SKM-1 (cell line): ENCODE measurements around the gene PIGU.
"Not testable (repeated sequence)": the region's sequence is repeated elsewhere in the genome, so short reads cannot be mapped to it uniquely, and the experiment has no call there.

Source experiments
- DNase-seq: peaks from one replicate; lab custom pipeline; 2025; ENCODE audit not compliant: unreplicated experiment; lab: John Stamatoyannopoulos, UW

The PIGU gene

DNA sequence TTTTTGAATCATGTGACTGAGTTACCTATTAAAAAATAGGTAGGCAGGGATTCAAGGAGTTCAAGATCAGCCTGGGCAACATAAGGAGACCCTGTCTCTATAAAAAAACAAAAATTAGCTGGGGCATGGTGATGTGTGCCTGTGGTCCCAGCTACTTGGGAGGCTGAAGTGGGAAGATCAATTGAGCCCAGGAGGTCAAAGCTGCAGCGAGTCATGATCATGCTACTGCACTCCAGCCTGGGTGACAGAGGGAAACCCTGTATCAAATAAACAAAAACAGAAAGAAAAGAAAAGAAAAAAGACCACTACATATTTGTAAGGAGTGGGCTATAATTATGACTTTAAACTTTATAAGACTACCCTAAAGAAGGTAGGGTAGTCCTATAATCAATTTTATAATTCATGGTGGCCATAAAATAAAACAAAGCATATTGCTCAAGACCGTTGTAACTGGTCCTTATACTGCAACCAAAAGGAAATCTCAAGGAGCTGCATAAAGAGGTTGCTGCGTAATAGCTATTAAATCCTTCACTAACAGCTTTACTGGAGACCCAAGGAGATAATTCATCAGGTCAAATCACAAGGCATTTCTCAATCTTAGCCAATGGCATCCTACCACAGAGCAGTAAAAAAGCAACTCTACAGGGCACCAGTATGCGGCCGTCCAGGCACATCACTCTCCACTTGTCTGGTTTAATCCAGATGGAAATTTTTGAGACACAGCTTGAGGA is 13.5 kb downstream of the PIGU start:
- DNase-seq: no peak

- not testable (repeated sequence) for DNase-seq
Observed at GRCh38 chr20:34661811-34662210, 15.1 kb downstream of the PIGU start.

DNA sequence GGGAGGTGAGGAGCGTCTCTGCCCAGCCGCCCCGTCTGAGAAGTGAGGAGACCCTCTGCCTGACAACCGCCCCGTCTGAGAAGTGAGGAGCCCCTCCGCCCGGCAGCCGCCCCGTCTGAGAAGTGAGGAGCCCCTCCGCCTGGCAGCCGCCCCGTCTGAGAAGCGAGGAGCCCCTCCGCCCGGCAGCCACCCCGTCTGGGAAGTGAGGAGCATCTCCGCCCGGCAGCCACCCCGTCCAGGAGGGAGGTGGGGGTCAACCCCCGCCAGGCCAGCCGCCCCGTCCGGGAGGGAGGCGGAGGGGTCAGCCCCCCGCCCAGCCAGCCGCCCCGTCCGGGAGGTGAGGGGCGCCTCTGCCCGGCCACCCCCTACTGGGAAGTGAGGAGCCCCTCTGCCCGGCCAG is 18.2 kb downstream of the PIGU start:
- DNase-seq: not testable (repeated sequence)

DNA sequence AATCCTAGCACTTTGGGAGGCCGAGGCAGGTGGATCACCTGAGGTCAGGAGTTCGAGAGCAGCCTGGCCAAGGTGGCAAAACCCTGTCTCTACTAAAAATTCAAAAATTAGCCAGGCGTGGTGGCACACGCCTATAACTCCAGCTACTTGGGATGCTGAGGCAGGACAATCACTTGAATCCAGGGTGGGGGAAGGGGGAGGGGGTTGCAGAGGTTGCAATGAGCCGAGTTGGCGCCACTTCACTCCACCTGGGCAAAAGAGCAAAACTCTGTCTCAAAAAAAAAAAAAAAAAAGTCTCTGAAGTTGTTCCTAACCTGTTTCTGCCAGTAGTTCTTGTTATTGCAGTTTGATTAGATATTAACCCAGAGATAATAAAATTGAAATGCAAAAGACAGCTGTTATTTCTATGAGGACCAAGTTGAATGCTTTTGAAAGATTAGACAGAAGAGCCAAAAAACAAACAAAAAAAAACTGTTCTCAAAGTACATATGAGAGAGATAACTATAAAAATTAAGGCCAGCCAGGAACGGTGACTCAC is 22.6 kb downstream of the PIGU start:
- no peak for DNase-seq

DNA sequence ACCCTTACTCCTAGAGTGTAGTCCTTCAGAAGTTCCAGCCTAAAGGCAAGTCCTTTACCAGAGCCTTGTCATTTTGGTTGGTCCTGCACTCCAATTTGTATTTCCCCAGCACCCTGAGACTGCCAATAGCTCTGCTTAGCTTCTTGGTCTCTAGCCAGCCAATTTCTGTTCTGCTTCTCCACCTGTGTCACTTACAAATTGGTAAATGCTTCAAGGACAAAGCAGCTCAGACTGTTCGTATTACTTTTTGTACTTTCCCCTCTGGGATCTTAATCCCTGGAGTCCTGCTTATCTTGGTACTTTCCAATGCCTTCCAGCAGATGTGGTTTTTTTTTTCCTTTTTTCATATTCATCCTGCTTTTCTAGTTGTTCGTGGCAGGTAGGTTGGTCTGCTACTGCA is 25.7 kb downstream of the PIGU start:
- no peak for DNase-seq

DNA sequence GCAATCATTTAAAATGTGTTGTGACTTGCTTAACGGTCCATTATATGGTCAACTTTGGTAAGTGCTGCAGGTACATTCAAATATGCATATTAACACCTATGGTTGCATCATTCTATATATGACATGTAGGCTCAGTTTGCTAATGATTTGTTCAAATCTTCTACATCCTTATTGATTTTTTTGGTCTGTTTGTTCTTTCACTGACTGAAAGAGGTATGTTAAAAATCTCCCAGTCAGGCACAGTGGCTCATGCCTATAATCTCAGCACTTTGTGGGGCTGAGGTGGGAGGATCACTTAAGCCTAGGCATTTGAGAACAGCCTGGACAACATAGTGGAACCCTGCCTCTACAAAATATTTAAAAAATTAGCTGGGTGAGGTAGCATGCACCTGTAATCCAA is 29.2 kb downstream of the PIGU start:
- DNase-seq: no peak

GRCh38 chr20:34644951-34645350 is 31.9 kb downstream of the PIGU start:
- no peak for DNase-seq

- DNase-seq: no peak
Observed at GRCh38 chr20:34644345-34644744, 32.5 kb downstream of the PIGU start.

- peak; percentile 48 for DNase-seq
Observed at GRCh38 chr20:34643928-34644327, 33.0 kb downstream of the PIGU start.

- DNase-seq: no peak
Observed at GRCh38 chr20:34642009-34642408, 34.9 kb downstream of the PIGU start.

- DNase-seq: no peak
Observed at GRCh38 chr20:34639755-34640222, 37.1 kb downstream of the PIGU start.

DNA sequence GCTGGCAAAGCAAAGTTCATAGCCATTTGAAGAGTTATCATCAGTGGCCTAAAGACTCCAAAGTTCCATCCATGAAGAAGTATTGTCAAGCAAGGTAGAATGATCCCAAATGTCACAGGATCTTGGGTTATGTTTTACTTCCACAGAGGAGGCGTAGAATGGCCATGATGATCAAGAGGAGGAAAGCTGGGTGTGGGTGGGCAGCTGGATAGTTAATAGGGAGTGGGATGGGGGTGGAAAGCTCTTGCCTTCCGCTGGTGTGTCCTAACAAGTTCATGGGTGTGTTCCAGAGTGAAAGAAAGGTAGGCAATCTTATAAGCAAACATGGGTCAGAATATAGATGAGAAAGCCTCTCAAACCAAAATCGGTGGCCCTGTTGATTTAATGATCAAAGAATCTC is 38.4 kb downstream of the PIGU start:
- no peak for DNase-seq

DNA sequence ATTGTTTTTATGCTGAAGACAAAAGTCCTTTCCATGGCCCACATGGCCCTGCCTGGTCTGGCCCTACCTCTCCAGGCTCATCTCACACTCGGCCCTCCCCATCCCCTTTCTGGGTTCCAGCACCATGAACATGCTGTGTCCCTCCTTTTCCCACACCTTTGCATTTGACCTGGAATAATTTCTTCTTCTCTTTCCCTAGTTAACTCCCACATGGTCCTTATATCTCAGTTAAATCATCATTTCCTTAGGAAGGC is 38.9 kb downstream of the PIGU start:
- DNase-seq: no peak

GRCh38 chr20:34637245-34638038 is 39.5 kb downstream of the PIGU start:
- DNase-seq: no peak

DNA sequence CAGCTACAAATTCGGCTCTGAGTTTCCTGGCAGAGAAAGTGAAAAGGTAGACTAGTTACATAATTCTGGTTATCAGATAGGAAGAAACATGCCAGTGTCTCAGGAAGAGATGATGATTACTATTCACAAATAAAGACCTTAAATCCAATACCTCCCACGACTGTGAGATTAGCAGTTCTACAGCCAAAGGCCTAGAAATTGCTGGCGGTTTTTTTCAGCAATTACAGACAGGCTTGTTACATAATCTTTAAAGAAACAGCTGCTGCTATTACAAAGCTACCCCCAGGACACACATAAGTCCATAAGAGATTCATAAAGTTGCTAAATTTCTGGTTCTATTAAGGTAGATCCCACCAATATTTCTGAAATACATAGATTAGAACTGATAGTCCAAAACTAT is 40.2 kb downstream of the PIGU start:
- DNase-seq: no peak

- no peak for DNase-seq
Observed at GRCh38 chr20:34634392-34634791, 42.5 kb downstream of the PIGU start.

DNA sequence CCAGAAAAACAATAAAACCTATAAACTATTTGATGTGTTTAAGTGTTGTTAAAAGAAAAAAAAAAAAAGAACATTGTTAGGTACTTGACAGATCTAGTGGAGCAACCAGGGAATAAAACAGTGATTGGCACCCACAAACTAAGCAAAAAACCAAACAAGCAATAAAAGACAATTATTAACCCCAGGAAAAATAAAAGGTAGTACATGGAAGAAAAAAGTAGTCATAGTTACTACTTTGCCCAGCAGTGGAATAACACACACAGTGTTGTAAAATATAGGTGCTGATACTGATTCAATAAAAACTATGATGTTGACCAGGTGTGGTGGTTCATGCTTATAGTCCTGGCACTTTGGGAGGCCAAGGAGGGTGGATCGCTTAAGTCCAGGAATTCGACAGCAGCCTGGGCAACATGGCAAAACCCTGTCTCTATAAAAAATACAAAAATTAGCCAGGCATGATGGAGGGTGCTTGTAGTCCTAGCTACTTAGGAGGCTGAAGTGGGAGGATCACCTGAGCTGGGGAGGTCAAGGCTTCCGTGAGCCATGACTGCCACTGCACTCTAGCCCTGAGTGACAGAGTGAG is 43.9 kb downstream of the PIGU start:
- DNase-seq: no peak

DNA sequence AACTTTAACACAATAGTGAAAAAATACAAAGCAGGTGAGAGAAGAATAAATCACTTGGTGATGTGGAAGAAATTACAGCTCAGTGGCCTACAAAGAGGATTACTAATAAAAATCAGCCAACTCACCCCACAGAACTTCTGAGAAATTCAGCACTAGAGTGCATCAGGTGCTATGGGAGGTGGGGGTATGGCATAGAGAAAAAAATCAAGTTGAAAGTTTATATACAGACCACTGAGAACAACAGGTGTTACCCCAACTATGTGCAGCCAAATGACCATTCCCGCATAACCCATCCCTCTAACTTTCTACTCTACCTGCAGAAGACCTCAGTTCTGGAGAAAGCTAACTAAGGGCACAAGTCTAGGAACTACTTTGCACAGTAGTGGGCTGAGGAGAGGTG is 47.0 kb downstream of the PIGU start:
- DNase-seq: no peak

GRCh38 chr20:34629342-34629741 is 47.5 kb downstream of the PIGU start:
- DNase-seq: no peak

- no peak for DNase-seq
Observed at GRCh38 chr20:34628026-34628425, 48.9 kb downstream of the PIGU start.

- DNase-seq: no peak
Observed at GRCh38 chr20:34627458-34627857, 49.4 kb downstream of the PIGU start.

- DNase-seq: no peak
Observed at GRCh38 chr20:34626992-34627391, 49.9 kb downstream of the PIGU start.
